PC-3 (cell line): ENCODE data around the gene TNFRSF12A.

Source experiments
- CTCF ChIP-seq: fragments of 300-600 bp; sonication (generic); conservative IDR thresholded peaks from 2 replicates; pipeline ENCODE4 v1.5.1; 2017; ENCODE audit warnings: antibody characterized with exemption, low read depth, mild to moderate bottlenecking, low read length
- EZH2 ChIP-seq: fragments of 300-600 bp; sonication (generic); IDR thresholded peaks from one replicate; pipeline ENCODE4 v1.6.1; 2017; ENCODE audit warnings: antibody characterized with exemption, mild to moderate bottlenecking, low read length; ENCODE audit not compliant: unreplicated experiment

GRCh38 chr16:3021449-3022207 is 1.5 kb downstream of the TNFRSF12A start:
- TF ChIP-seq CTCF (no peak; the same call in 1 of the 2 replicates), EZH2 (no peak)
